Mammary epithelial cell (primary cell): ENCODE results near the gene RACGAP1.

Source experiments
- EZH2 ChIP-seq: IDR thresholded peaks from 2 replicates; pipeline ENCODE4 v1.6.1; 2012; ENCODE audit warnings: low read length, inconsistent platforms, borderline replicate concordance
- TF ChIP-seq, protein P1 (sequence below), 2 donors: IDR thresholded peaks in 1 of 2; conservative IDR thresholded peaks in 1 of 2; 2 replicates each; pipeline ENCODE4 v1.5.1; 2011 to 2012; ENCODE audit warnings: inconsistent platforms in 2 of 2, low read length in 2 of 2, mild to moderate bottlenecking in 2 of 2, control low read depth in 1 of 2, low read depth in 1 of 2; ENCODE audit not compliant: insufficient read depth in 1 of 2; ENCODE audit errors: extremely low read depth in 1 of 2

- TF ChIP-seq, protein P1, sequence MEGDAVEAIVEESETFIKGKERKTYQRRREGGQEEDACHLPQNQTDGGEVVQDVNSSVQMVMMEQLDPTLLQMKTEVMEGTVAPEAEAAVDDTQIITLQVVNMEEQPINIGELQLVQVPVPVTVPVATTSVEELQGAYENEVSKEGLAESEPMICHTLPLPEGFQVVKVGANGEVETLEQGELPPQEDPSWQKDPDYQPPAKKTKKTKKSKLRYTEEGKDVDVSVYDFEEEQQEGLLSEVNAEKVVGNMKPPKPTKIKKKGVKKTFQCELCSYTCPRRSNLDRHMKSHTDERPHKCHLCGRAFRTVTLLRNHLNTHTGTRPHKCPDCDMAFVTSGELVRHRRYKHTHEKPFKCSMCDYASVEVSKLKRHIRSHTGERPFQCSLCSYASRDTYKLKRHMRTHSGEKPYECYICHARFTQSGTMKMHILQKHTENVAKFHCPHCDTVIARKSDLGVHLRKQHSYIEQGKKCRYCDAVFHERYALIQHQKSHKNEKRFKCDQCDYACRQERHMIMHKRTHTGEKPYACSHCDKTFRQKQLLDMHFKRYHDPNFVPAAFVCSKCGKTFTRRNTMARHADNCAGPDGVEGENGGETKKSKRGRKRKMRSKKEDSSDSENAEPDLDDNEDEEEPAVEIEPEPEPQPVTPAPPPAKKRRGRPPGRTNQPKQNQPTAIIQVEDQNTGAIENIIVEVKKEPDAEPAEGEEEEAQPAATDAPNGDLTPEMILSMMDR (conservative IDR thresholded peaks at IDR 0.05 in 1 of 2, IDR thresholded peaks at IDR 0.05 in 1 of 2; ENCODE audit: extremely low read depth in 1 of 2, insufficient read depth in 1 of 2, low read depth in 1 of 2, low read length in 2 of 2) = no peak
- TF ChIP-seq EZH2 = no peak
Observed at GRCh38 chr12:50047693-50048250, 22.5 kb upstream of the RACGAP1 start.
